GM18517 (cell line): ENCODE measurements around the gene EXD2.

ENCODE experiments used
- ATAC-seq: cut with Tn5 transposase; IDR thresholded peaks from one replicate; pipeline ENCODE4 v1.9.1; 2021; ENCODE audit warnings: mild to moderate bottlenecking, moderate library complexity; ENCODE audit not compliant: unreplicated experiment

The EXD2 gene

GRCh38 chr14:69247676-69248440 is 56.6 kb downstream of the EXD2 start:
- no peak for ATAC-seq

DNA sequence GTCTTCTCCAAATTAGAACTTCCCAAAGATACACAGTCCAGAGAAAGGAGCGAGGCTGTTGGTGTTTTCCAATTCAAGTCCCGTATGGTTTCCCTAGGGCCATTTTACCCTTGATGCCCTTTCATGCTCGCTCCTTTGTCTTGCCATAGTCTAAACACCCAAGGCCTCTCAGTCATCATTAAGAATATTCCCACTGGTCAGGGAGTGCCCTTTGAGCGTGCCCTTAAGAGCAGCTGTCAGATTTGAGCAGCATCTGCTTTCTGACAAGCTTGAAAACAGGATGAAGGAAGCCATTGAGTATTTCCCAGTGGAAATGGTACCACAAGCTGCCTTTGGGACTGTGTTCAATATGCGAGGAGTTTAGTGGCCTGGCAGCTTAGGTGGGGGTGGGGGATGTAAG is 58.3 kb downstream of the EXD2 start:
- ATAC-seq: no peak

DNA sequence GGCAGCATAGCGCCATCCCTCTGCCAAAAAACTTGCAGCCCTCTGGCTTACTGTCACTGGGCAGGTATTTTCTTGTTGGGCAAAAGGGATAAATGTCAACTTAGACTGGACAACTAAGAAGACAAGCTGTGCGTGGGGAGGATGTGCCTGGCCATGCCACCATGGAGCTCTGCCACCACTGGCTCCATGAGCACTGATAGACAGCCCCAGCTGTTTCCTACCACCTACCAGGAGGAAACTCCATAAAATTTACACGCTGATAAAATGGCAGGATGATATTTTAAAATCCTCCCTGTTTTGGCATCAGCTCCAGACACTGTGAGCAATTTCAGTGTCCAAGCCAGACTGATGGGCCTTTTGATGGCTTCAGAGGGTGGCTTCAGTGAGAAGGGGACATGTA is 61.6 kb downstream of the EXD2 start:
- ATAC-seq: no peak

- ATAC-seq: no peak
Measured at GRCh38 chr14:69259168-69259526, 67.8 kb downstream of the EXD2 start.

DNA sequence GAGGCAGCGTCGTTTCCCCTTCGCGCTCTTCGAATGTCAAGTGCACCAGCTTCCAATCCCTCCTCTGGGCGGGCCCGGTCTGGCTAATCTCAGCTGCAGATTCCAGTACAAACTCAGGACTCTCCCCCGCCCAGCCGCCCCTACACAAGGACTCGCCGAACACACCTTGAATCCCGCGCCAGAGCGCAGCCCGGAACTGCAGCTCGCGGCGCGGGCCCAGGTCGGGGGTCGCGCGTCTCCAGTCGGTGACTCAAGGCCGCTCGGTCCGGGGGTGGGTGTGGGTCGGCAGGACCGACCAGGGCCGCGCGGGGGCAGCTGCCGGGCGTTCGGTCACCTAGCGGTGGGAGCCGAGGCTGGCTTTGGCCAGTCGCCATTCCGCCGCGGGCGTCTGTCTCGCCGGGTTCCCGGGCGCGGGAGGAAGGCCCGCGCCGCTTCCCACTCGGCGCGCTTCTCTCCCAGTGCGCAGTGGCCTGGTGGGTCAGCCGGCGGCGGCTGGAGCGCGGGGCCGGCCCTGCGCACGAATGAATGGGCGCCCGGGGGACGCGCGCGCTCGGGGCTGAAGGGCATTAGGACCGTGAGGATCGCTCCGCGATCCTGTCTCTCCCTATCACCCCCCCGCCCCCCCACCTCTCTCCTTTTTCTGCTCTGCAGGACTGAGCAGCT is 68.4 kb downstream of the EXD2 start, which contains the start of gene GALNT16:
Gene GALNT16 (plus strand): TSS at position 632 of the 663 bp plus-strand sequence. CDS start 133 bp downstream, outside the sequence.
- ATAC-seq: no peak

- ATAC-seq: no peak
Measured at GRCh38 chr14:69260190-69260860, 69.0 kb downstream of the EXD2 start.

- no peak for ATAC-seq
Measured at GRCh38 chr14:69260861-69261564, 69.7 kb downstream of the EXD2 start.

DNA sequence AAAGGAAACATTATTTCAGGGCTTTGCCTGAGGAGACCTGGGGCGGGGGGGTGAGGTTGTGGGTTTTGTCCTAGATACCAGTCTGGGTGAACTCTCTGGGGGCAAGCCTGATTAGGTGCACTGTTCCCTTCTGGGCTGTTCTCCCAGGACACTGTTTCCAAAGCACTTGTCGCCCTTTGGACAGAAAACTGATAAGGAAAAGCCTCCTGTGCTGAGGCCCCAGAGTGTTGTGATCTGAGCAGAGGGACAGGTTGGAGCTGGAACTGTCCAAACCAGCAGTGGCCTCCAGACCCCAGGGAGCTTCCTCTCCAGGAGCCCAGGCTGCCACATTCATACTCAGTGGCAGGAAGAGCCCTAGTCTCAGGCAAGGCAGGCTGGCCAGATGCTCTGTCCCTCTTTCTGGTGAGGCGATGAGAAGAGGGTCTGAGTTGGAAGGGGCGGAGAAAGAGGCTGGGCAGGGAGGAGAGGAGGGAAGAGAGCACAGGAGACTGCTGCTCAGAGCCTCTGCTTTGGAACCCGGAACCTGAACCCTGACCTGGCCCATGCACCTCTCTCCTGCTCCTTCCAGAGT is 70.5 kb downstream of the EXD2 start:
- no peak for ATAC-seq

- ATAC-seq: no peak
Measured at GRCh38 chr14:69262516-69262915, 71.2 kb downstream of the EXD2 start.

GRCh38 chr14:69263364-69263763 is 72.1 kb downstream of the EXD2 start:
- no peak for ATAC-seq

GRCh38 chr14:69263771-69264170 is 72.5 kb downstream of the EXD2 start:
- ATAC-seq: no peak

DNA sequence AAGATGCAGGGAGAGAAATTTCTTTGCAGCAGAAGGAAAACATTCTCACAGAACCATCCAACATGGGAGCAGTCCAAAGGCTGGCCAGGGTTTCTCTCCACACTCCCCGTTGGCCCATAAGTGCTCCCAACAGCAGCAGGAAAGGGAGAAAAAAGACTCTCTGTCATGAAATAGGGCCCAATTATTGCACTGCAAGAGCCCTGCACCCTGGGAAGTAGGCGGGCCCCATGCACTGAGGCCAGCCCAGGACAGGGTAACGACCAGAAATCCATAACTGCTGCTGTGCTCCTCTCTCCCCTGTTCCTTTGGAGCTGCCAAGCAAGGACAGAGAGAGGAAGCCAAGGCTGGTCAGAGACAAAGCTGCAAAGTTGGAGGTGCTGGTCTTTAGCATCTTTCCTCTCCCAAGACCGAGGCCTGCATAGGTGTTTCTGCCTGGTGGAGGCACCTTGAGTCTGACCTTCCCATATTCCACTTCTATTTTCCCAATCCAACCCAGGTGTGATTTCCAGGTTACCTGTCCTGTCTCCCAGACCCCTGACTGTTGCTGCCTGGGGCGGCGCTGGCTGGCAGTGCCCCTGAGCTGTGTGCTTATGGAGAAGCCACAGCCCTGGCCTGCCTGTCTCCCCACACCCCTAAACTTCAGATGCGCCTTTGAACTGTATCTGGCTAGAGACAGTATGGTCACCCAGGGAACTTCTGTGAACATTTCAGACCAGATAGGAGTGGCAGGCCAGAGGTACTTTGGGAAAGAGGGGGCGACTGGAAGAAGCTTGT is 75.5 kb downstream of the EXD2 start:
- ATAC-seq: no peak

DNA sequence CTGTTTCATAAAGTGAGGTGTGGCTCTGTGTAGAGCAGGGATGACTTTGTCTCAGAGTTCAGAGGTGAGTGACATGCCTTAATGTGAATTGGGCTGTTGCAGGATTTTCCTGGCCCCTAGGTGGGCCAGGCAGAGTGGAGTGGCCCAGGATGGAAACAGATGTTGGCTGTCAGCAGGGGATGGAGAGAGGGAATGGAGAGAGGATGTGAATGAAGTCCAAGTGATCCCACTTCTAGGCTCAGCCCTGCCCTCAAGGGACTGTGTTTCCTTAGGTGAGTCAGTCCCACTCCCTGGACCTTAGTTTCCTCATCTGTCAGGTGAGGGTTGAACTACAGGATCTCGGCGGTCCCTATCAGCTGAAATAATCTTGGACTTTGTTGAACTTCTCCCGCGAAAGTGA is 76.2 kb downstream of the EXD2 start:
- ATAC-seq: no peak

DNA sequence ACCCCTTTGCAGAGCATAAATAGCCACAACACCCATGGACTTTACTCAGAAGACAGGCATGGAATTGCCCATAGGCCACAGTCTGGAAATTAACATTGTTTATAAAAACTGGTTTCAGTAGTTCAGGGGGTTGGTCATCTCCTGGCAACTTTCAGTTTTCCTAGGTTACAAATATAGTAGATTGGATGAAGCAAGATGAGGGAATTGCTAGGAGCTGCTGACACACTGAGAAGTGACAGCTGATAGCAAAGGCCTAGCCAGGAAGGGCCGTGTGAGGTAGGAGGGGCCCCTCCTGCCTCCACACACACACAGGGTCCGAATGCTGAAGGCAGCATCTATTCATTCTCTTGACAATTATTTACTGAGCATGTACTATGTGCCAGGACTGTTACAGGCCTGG is 76.9 kb downstream of the EXD2 start:
- ATAC-seq: no peak

DNA sequence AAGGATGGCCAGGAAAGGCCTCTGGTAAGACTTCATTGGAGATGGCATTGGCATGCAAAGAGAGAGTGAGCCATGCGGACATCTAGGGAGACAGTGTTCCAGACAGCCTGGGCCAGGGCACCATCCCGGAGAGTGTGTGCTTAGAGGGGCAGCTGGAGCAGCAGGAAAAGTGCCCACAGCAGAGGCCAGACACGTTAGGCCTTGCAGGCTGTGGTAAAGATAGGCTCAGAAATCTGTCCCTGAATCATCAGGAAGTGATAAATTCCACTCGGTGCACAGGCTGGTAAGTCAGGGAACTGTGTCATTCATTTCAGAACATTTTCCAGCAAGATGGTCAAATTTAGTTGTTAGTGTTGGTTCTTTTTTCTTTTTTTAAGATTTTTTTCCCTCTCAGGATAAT is 77.5 kb downstream of the EXD2 start:
- ATAC-seq: no peak

- no peak for ATAC-seq
Measured at GRCh38 chr14:69269381-69269780, 78.1 kb downstream of the EXD2 start.

DNA sequence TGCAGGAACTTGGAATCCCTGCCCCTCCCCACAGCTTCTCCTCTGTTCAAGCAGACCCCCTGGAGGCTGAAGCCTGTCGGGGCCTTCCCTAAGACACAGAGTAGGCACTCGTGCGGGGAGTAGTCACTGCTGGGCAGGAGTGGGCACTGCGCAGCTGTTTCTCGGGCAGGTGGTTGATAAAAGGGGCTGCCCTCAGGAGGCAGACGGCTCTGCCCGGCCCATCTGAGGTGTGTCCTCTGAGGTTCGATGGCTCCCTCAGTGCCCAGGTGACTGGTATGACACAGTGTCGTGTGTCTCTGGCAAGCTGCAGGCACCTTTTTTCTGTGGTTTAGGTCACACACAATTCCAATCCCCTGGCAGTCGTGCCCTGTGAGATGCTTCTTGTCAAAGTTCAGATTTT is 78.8 kb downstream of the EXD2 start:
- no peak for ATAC-seq

- no peak for ATAC-seq
Measured at GRCh38 chr14:69270795-69271708, 79.8 kb downstream of the EXD2 start.

- no peak for ATAC-seq
Measured at GRCh38 chr14:69274321-69274720, 83.0 kb downstream of the EXD2 start.
